ENCODE measurements around the gene ZNF486.

GRCh38 chr19:20209051-20209450 lies 42.0 kb downstream of the ZNF486 start:
- no peak for TF ChIP-seq CTCF (conservative IDR thresholded peaks at IDR 0.05; ENCODE audit: low read depth in 2 of 2)
- TF ChIP-seq ZNF462 (CRISPR knock-in tag; IDR thresholded peaks at IDR 0.05), result no peak
- TF ChIP-seq JUNB (IDR thresholded peaks at IDR 0.05; ENCODE audit: unreplicated experiment), result no peak
- TF ChIP-seq POLR2AphosphoS5 (IDR thresholded peaks at IDR 0.05; ENCODE audit: low read depth), result no peak
- no peak for TF ChIP-seq EZH2 (IDR thresholded peaks at IDR 0.05; ENCODE audit: low read depth, unreplicated experiment)
- no peak for TF ChIP-seq NANOG (IDR thresholded peaks at IDR 0.05; ENCODE audit: borderline replicate concordance)
- no peak for TF ChIP-seq REST (IDR thresholded peaks at IDR 0.05; ENCODE audit: unreplicated experiment)
- no peak for TF ChIP-seq ZNF114 (CRISPR knock-in tag; IDR thresholded peaks at IDR 0.05)
- TF ChIP-seq CREB1 (CRISPR knock-in tag; IDR thresholded peaks at IDR 0.05; ENCODE audit: low read depth), result no peak
- no peak for TF ChIP-seq ZNF331 (CRISPR knock-in tag; IDR thresholded peaks at IDR 0.05; ENCODE audit: low read depth)
- no peak for TF ChIP-seq EZH2phosphoT487 (IDR thresholded peaks at IDR 0.05; ENCODE audit: unreplicated experiment)
- TF ChIP-seq ETS1 (IDR thresholded peaks at IDR 0.05), result no peak

Data from GM23338 (cell line).